Stimulated activated CD8-positive, alpha-beta memory T cell treated with anti-CD3 and anti-CD28 coated beads, Interleukin-4, amount 100 ng/mL, for 1 hour (primary cell): ENCODE data around the gene PRDM16.

ENCODE experiments used
- DNase-seq, 2 donors: peaks; one replicate each; pipeline ENCODE4 v3.0.0-alpha.2; 2020; ENCODE audit warnings: low read depth in 2 of 2, low spot score in 1 of 2

PRDM16 gene

DNA sequence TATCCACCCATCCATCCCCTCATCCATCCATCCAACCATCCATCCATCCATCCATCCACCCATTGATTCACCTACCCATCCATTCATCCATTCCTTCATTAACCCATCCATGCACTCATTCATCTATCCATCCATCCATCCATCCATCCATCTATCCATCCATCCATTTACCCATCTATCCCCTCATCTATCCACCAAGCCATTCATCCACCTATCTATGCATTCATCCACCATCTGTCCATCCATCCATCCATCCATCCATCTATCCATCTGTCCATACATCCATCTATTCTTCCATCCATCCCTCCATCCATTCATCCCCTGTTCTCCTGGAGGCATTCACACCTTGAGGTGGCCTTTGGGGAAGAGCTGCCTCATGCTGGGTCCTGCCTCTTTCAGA is 107.0 kb downstream of the PRDM16 start:
- no peak for DNase-seq

DNA sequence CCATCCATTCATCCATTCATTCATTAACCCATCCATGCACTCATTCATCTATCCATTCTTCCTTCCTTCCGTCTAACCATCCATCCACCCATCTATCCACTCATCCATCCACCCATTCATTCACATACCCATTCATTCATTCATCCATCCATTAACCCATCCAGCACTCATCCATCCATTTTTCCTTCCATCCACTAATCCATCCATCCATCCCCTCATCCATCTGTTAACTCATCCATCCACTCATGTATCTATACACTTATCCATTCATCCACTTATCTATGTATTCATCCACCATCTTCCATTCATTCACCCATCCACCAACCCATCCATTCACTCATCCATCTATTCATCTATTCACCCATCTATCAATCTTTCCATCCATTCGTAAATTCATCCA is 107.8 kb downstream of the PRDM16 start:
- no peak for DNase-seq

DNA sequence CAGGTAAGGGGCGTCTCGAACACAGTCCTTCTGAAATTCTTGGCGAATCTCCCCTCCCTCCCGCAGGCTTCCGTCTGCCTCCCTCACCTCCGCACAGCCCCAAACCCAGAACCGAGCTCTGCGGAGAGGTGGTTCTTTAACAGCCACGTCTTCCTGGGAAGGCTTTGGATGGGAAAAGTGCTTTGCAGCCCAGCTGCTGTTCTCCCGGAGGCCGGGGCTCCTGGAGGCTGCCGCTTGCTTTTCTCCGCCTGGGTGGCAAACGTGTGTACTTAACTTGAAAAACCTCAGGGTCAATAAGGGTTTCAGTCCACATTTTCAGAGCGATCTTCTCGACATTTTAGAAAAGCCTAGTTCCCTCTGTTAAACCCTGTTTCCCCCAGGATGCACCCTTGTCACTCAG is 109.3 kb downstream of the PRDM16 start:
- DNase-seq: no peak

DNA sequence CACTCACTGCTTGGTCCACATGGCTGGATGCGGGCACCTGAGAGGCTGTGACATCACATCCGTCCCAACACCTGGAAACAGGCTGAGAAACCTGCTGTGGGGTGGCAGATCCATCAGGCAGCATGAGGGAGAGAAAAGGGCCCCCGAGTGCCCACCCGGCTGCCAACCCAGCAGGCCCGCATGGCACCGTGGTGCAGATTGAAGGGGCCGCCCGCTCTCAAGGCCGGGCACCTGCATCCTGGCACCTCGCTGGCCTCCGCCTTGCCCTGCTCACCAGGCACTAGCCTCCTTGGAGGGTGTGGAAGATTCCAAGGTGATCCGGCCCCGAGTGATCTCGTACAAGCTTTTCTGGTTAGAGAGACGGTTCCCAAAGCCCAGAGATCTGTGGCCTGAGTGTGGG is 110.5 kb downstream of the PRDM16 start:
- no peak for DNase-seq

DNA sequence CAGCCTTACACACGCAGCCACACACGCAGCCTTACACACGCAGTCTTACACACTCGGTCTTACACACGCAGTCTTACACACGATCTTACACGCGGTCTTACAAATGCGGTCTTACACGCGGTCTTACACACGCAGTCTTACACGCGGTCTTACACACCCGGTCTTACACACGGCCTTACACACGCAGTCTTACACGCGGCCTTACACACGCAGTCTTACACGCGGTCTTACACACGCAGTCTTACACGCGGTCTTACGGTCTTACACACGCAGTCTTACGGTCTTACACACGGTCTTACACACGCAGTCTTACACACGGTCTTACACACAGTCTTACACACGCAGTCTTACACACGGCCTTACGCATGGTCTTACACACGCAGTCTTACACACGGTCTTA is 111.9 kb downstream of the PRDM16 start:
- no peak for DNase-seq

DNA sequence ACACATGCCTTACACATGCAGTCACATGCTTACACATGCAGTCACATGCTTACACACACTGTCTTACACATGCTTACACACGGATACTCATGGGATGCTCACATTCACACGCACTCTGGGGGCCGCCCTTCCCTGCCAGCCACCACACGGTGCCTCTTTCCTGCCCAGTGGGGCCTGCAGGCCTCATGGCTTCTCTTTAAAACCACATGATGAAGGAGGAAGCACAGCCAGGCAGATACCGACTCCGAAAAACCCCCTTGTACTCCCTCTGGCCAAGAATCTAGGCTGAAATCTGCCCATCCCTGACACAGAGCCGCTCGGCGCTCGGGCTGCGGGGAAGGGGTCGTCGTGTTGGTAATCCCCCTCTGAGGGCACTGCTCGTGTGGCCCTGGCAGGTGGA is 113.0 kb downstream of the PRDM16 start:
- no peak for DNase-seq

DNA sequence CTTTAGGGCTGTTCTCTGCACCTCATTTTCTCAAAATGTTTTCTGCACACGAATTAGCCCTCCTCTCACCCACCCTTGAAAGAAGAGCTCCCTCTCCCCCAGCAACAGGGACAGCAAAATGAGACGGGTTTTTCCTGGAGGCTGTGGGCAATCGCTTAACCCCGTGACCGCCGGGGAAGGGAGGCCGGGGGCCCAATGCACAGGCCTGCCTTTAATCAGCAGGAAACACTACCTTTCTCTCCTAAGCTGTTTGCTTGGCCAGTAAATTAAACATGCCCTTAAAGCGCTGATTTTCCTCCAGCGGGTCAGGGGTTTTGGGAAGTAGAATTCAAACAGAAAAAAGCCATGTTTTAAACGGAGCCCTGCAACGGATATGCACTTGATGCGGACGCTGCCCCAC is 114.4 kb downstream of the PRDM16 start:
- no peak for DNase-seq

- DNase-seq: no peak
Observed at GRCh38 chr1:3183813-3184212, 114.8 kb downstream of the PRDM16 start.

- no peak for DNase-seq
Observed at GRCh38 chr1:3184666-3185065, 115.7 kb downstream of the PRDM16 start.

GRCh38 chr1:3185896-3186525 is 117.0 kb downstream of the PRDM16 start:
- no peak for DNase-seq

DNA sequence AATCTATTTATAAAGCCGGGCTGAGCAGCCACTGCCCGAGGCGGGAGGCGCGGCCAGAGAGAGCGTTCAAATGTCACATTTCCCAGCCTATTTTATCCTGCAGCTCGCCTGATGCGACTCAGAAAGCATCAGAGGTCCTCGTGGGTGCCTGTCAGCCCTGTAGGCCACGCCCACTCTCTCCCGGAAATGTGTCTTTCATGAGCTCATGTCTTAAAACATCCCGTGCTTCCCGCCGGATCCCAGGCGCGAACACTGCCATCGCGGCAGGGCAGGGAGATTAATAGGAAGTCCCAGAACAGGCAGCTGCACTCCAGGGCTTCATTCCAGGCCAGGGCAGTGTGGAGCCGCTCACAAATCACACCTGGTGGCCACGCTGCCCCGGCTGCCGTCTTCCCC is 117.5 kb downstream of the PRDM16 start:
- DNase-seq: no peak

DNA sequence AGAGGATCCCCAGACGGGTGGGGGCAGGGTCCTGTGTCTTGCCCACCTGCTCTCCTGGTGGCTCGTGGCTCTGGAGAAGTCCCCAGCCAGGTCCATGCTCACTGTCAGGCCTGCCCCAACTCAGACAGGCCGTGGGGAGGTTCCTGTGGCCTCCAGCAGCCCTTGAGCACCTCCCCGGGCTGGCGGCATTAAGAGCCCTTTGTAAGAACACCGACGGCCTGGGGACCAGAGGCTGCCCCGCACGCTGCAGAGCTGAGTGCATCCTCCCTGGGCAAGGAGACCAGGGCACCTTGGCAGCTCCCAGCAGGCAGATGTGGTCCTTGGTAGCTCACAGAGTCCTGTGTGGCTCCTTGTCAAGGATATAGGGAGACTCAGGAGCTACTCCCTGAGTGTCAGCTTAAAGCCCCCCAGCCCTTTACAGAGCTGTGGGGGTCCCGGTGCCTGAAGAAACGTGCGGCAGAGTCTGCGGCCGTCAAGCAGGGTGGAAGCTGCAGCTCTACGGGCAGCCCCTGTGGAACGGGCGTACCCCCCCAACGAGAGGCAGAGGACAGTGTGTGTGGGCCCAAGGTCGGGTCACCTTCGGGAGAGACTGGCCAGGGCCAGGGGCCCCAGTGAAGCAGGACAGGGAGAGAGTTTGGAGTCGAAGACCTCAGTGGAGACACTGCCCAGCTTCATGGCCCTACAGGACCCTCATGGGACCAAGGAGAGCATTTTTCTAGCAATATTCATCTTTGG is 118.6 kb downstream of the PRDM16 start:
- DNase-seq: no peak

DNA sequence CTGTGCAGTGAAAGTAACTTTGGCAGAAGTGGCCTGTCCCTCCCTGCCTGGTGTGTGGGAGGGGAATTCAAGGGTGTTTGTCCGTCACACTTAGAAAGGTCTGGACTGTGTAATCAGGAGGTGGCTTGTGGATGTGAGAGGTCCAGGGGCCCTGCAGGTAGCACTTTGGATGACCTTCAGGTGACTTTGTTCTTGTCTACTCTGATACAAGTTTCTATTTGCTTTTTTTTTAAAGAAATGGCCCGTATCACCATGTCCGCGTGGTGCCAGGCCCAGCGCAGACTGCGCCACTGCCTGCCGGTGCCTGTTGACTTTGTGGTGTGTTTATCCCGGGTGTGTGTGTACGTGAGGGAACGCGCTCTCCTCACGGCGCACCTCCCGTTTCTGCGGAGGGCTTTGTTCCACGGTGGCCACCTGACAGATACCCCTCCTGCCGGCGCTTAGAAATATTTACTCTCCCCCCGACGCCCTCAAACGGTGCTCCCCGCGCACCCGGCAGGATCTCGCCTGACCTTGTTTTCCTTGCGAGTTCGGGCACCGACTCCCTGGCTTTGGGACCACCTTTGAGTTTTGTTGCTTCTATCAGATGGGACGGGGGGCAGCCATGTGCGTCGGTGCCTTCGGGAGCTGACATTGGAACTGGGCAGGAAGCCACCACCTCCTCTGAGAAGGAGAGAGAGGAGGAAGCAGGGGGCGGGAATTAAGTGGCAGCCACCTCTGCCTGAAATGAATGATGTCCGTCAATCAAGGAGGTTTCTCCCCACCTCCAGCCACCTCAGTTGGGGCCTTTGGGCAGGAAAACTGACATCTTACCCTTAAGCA is 119.4 kb downstream of the PRDM16 start:
- no peak for DNase-seq

- no peak for DNase-seq
Observed at GRCh38 chr1:3190256-3191041, 121.4 kb downstream of the PRDM16 start.

GRCh38 chr1:3192361-3192760 is 123.4 kb downstream of the PRDM16 start:
- no peak for DNase-seq

- no peak for DNase-seq
Observed at GRCh38 chr1:3192825-3193224, 123.8 kb downstream of the PRDM16 start.

DNA sequence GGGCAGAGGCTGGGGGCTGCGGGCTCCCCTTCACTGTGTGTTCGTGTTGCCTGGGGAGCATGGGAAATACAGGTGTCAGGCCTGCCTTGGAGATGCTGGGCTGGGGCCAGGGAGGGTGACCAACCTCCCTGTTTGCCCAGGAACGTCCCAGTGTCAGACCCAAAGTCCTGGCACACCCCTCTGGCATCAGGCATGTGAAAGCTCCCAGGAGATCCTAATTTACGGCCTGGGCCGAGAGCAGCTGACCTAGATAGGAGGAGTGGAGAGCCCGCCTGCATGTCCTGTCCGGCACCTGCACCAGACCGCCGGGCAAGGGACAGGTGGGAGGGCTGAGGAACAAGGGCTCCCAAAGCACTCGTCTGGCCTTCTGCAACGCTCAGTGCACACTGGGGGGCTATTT is 124.8 kb downstream of the PRDM16 start:
- DNase-seq: no peak

GRCh38 chr1:3194760-3195479 is 125.9 kb downstream of the PRDM16 start:
- DNase-seq: no peak

GRCh38 chr1:3195480-3195815 is 126.4 kb downstream of the PRDM16 start:
- DNase-seq: no peak

- no peak for DNase-seq
Observed at GRCh38 chr1:3195966-3196515, 127.0 kb downstream of the PRDM16 start.
